ENCODE data around the gene PKD2. TPM values are rescaled to one million over a fixed set of nuclear protein-coding genes. Genes with fewer than 3 reads are reported as not detected.

The PKD2 gene
- total RNA-seq, 1 donor from 2014 or later, result 47.5 TPM

- DNase-seq (ENCODE audit: extremely low spot score, unreplicated experiment), result no peak
- TF ChIP-seq CTCF (conservative IDR thresholded peaks at IDR 0.05), result no peak
- Mint-ChIP-seq H3K4me3 (no peak overlapping the region), H3K27me3 (no peaks in the 10 kb centered on the region), H3K27ac (no peak overlapping the region), H3K36me3 (peaks cover 39% of the 10 kb centered on the region), H3K4me1 (ENCODE audit: unreplicated experiment) (no peaks in the 10 kb centered on the region), H3K9me3 (no peaks in the 10 kb centered on the region)
Measured at GRCh38 chr4:88035292-88035691, 27.9 kb downstream of the PKD2 start.

GRCh38 chr4:88037447-88037846 is 30.0 kb downstream of the PKD2 start:
- Mint-ChIP-seq H3K36me3 (peaks cover 32% of the 10 kb centered on the region), H3K4me3 (no peak overlapping the region), H3K4me1 (ENCODE audit: unreplicated experiment) (no peaks in the 10 kb centered on the region), H3K27me3 (no peaks in the 10 kb centered on the region), H3K27ac (no peak overlapping the region), H3K9me3 (no peaks in the 10 kb centered on the region)
- no peak for TF ChIP-seq CTCF (conservative IDR thresholded peaks at IDR 0.05)
- no peak for DNase-seq (ENCODE audit: extremely low spot score, unreplicated experiment)

- Mint-ChIP-seq H3K27ac (no peak overlapping the region), H3K27me3 (no peaks in the 10 kb centered on the region), H3K4me1 (ENCODE audit: unreplicated experiment) (no peaks in the 10 kb centered on the region), H3K9me3 (no peaks in the 10 kb centered on the region), H3K4me3 (no peak overlapping the region), H3K36me3 (peaks cover 32% of the 10 kb centered on the region)
- no peak for DNase-seq (ENCODE audit: extremely low spot score, unreplicated experiment)
- no peak for TF ChIP-seq CTCF (conservative IDR thresholded peaks at IDR 0.05)
Measured at GRCh38 chr4:88037936-88038335, 30.5 kb downstream of the PKD2 start.

- no peaks in the 10 kb centered on the region for H3K27me3 Mint-ChIP-seq
- no peaks in the 10 kb centered on the region for H3K9me3 Mint-ChIP-seq
Measured at GRCh38 chr4:88040707-88041106, 33.3 kb downstream of the PKD2 start.

GRCh38 chr4:88041626-88042025 is 34.2 kb downstream of the PKD2 start:
- TF ChIP-seq CTCF (conservative IDR thresholded peaks at IDR 0.05), result no peak
- Mint-ChIP-seq H3K4me3 (no peak overlapping the region), H3K9me3 (no peaks in the 10 kb centered on the region)

More at GRCh38 chr4:88040707-88041106, 33.3 kb downstream of the PKD2 start:
- TF ChIP-seq CTCF (conservative IDR thresholded peaks at IDR 0.05), result no peak
- no peak for DNase-seq (ENCODE audit: extremely low spot score, unreplicated experiment)
- Mint-ChIP-seq H3K4me3 (no peak overlapping the region), H3K4me1 (ENCODE audit: unreplicated experiment) (no peaks in the 10 kb centered on the region), H3K36me3 (peaks cover 30% of the 10 kb centered on the region), H3K27ac (no peak overlapping the region)

GRCh38 chr4:88043001-88043400 is 35.6 kb downstream of the PKD2 start:
- Mint-ChIP-seq H3K9me3 (no peaks in the 10 kb centered on the region), H3K27me3 (no peaks in the 10 kb centered on the region), H3K4me1 (ENCODE audit: unreplicated experiment) (no peaks in the 10 kb centered on the region), H3K27ac (no peak overlapping the region), H3K36me3 (peaks cover 28% of the 10 kb centered on the region), H3K4me3 (no peak overlapping the region)
- no peak for TF ChIP-seq CTCF (conservative IDR thresholded peaks at IDR 0.05)
- no peak for DNase-seq (ENCODE audit: extremely low spot score, unreplicated experiment)

More at GRCh38 chr4:88041626-88042025, 34.2 kb downstream of the PKD2 start:
- H3K4me1 Mint-ChIP-seq (ENCODE audit: unreplicated experiment), result no peaks in the 10 kb centered on the region
- no peak overlapping the region for H3K27ac Mint-ChIP-seq
- H3K27me3 Mint-ChIP-seq, result no peaks in the 10 kb centered on the region
- H3K36me3 Mint-ChIP-seq, result peaks cover 29% of the 10 kb centered on the region
- no peak for DNase-seq (ENCODE audit: extremely low spot score, unreplicated experiment)
